Stimulated activated CD4-positive, alpha-beta T cell treated with anti-CD3 and anti-CD28 coated beads, Interleukin-15, amount 100 ng/mL, for 24 hours (primary cell): ENCODE data around the gene STRIT1.

Source experiments
- DNase-seq: peaks from one replicate; pipeline ENCODE4 v3.0.0-alpha.2; 2020

STRIT1 gene

GRCh38 chr3:155293516-155293915 is at the start of gene STRIT1:
Gene STRIT1 (minus strand): TSS chr3:155293683.
- no peak for DNase-seq

- no peak for DNase-seq
Observed at GRCh38 chr3:155342344-155342743, 48.9 kb upstream of the STRIT1 start.

- no peak for DNase-seq
Observed at GRCh38 chr3:155339052-155339451, 45.6 kb upstream of the STRIT1 start.

- DNase-seq = no peak
Observed at GRCh38 chr3:155335724-155336354, 42.4 kb upstream of the STRIT1 start.

- DNase-seq = no peak
Observed at GRCh38 chr3:155334914-155335723, 41.6 kb upstream of the STRIT1 start.

- no peak for DNase-seq
Observed at GRCh38 chr3:155334215-155334913, 40.9 kb upstream of the STRIT1 start.

- no peak for DNase-seq
Observed at GRCh38 chr3:155332716-155333115, 39.2 kb upstream of the STRIT1 start.

- no peak for DNase-seq
Observed at GRCh38 chr3:155331078-155331477, 37.6 kb upstream of the STRIT1 start.

- no peak for DNase-seq
Observed at GRCh38 chr3:155330370-155330769, 36.9 kb upstream of the STRIT1 start.

- DNase-seq = no peak
Observed at GRCh38 chr3:155329513-155330048, 36.1 kb upstream of the STRIT1 start.

- no peak for DNase-seq
Observed at GRCh38 chr3:155327871-155328270, 34.4 kb upstream of the STRIT1 start.

- no peak for DNase-seq
Observed at GRCh38 chr3:155327430-155327829, 33.9 kb upstream of the STRIT1 start.

GRCh38 chr3:155326901-155327300 is 33.4 kb upstream of the STRIT1 start:
- DNase-seq = no peak

- DNase-seq = no peak
Observed at GRCh38 chr3:155326244-155326643, 32.8 kb upstream of the STRIT1 start.

GRCh38 chr3:155325263-155325835 is 31.9 kb upstream of the STRIT1 start:
- DNase-seq = no peak

GRCh38 chr3:155323063-155323666 is 29.7 kb upstream of the STRIT1 start:
- peak; percentile 5 for DNase-seq

- no peak for DNase-seq
Observed at GRCh38 chr3:155321418-155321817, 27.9 kb upstream of the STRIT1 start.

- no peak for DNase-seq
Observed at GRCh38 chr3:155320934-155321333, 27.5 kb upstream of the STRIT1 start.

GRCh38 chr3:155318740-155319139 is 25.3 kb upstream of the STRIT1 start:
- DNase-seq = no peak

GRCh38 chr3:155317211-155317610 is 23.7 kb upstream of the STRIT1 start:
- no peak for DNase-seq

GRCh38 chr3:155316426-155316825 is 22.9 kb upstream of the STRIT1 start:
- DNase-seq = no peak

- DNase-seq = no peak
Observed at GRCh38 chr3:155313916-155314315, 20.4 kb upstream of the STRIT1 start.

GRCh38 chr3:155313300-155313699 is 19.8 kb upstream of the STRIT1 start:
- DNase-seq = no peak
